ENCODE data around the gene BTNL2.

GRCh38 chr6:32427218-32427617, 20.2 kb upstream of the BTNL2 start:
- no peak for TF ChIP-seq CBX2 (IDR thresholded peaks at IDR 0.05; ENCODE audit: borderline replicate concordance, low read depth)
- TF ChIP-seq HOXA7 (CRISPR knock-in tag; IDR thresholded peaks at IDR 0.05): no peak
- TF ChIP-seq CTCF (IDR thresholded peaks at IDR 0.05): no peak
- TF ChIP-seq SMC3 (IDR thresholded peaks at IDR 0.05): no peak
- TF ChIP-seq RCOR1 (IDR thresholded peaks at IDR 0.05; ENCODE audit: low read depth, low read length): no peak
- TF ChIP-seq PBX3 (IDR thresholded peaks at IDR 0.05): no peak
- TF ChIP-seq EHMT2 (IDR thresholded peaks at IDR 0.05; ENCODE audit: low read depth): no peak
- no peak for TF ChIP-seq POLR2A (IDR thresholded peaks at IDR 0.05; ENCODE audit: low read length)
- TF ChIP-seq EP300 (IDR thresholded peaks at IDR 0.05): no peak
- TF ChIP-seq ESRRA (IDR thresholded peaks at IDR 0.05; ENCODE audit: borderline replicate concordance, low read length): no peak

Data from A549 (cell line).